Breast epithelium (tissue), 3 donors: ENCODE measurements around the gene CXCL16.

Source experiments
- POLR2A ChIP-seq: fragments of 450-650 bp; IDR thresholded peaks from one replicate; pipeline ENCODE4 v1.6.1; 2016; ENCODE audit warnings: antibody characterized with exemption, mild to moderate bottlenecking, moderate library complexity
- POLR2AphosphoS5 ChIP-seq, 3 donors: sonication (generic); formaldehyde crosslinking; IDR thresholded peaks; one replicate each; pipeline ENCODE4 v1.6.1; 2017; ENCODE audit warnings: antibody characterized with exemption in 3 of 3
- TF ChIP-seq, protein P1 (sequence below), 3 donors: fragments of 450-650 bp; IDR thresholded peaks; one replicate each; pipeline ENCODE4 v1.5.1; 2016 to 2017; ENCODE audit warnings: antibody characterized with exemption in 3 of 3, mild to moderate bottlenecking in 3 of 3, moderate library complexity in 3 of 3

DNA sequence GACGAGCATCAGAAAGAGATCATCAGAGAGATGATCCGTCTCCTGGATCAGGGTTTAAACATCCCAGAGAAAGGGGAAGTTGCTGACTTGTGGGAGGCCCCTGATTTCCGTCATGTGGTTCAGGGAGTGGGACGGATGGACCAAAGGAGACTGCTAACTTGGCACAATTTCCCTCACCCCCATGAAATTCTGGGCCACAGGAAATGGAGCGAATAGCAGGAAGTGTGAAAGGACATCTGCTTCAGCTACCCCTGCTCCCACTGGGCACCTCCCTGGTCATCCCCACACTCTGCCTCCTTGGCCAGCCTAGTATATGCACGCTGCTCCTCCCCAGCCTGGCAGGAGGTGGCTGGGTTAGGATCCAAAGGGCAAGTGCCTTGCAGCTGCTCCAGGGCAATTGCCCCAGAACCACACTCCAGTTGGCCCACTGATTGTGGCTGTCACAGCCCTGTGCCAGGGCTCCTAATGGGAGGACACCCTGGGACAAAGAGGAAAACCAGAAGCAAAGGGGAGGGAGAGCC is 28.0 kb downstream of the CXCL16 start:
- TF ChIP-seq, protein P1, sequence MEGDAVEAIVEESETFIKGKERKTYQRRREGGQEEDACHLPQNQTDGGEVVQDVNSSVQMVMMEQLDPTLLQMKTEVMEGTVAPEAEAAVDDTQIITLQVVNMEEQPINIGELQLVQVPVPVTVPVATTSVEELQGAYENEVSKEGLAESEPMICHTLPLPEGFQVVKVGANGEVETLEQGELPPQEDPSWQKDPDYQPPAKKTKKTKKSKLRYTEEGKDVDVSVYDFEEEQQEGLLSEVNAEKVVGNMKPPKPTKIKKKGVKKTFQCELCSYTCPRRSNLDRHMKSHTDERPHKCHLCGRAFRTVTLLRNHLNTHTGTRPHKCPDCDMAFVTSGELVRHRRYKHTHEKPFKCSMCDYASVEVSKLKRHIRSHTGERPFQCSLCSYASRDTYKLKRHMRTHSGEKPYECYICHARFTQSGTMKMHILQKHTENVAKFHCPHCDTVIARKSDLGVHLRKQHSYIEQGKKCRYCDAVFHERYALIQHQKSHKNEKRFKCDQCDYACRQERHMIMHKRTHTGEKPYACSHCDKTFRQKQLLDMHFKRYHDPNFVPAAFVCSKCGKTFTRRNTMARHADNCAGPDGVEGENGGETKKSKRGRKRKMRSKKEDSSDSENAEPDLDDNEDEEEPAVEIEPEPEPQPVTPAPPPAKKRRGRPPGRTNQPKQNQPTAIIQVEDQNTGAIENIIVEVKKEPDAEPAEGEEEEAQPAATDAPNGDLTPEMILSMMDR (IDR thresholded peaks at IDR 0.05), result no peak
- no peak for TF ChIP-seq POLR2A
- TF ChIP-seq POLR2AphosphoS5 (IDR thresholded peaks at IDR 0.05), result no peak
